Measurements from ENCODE around the gene IMMT. TPM values are rescaled to one million over a fixed set of nuclear protein-coding genes. Genes with fewer than 3 reads are reported as not detected.

IMMT gene
- total RNA-seq, 6 donors from 2014 or later = 36.7 to 65.4 (median 54.8) TPM

DNA sequence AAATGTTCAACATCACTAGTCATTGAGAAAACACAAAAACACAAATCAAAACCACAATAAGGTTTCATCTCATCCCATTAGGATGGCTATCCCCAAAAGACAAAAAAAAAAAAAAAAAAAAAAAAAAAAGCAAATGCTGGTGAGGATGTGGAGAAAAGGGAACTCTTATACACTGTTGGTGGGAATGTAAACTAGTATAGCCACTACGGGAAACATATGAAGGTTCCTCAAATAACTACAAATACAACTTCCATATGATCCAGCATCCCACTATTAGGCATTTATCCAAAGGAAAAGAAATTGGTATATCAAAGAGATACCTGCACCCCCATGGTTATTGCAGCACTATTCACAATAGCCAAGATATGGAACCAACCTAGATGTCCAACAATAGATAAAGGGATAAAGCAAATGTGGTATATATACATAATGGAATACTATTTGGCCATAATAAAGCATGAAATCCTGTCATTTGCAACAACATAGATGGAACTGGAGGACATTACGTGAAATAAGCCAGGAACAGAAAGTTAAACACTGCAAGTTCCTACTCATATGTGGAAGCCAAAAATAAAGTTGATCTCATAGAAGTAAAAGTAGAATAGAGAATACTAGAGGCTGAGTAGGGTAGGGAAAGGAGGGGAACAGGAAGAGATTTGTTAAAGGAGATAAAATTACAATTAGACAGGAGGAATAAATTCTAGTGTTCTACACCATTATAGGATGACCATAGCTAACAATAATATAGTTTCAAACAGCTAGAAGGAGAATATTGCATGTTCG, 98.0 kb downstream of the IMMT start:
- H3K27ac ChIP-seq = no peak overlapping the region
- H3K36me3 ChIP-seq = peaks cover 0 to 60% (median 25%) of the 10 kb centered on the region in 4 donors
- WGBS, 2 donors = 88 to 93% methylated on average over 3 of the region's 3 CpGs
- no peak for DNase-seq
- TF ChIP-seq POLR2AphosphoS5 (IDR thresholded peaks at IDR 0.05) = no peak
- TF ChIP-seq EP300 (IDR thresholded peaks at IDR 0.05) = no peak
- TF ChIP-seq CTCF (IDR thresholded peaks at IDR 0.05) = no peak
- no peak for TF ChIP-seq POLR2A (IDR thresholded peaks at IDR 0.05)
- H3K27me3 ChIP-seq = no peaks in the 10 kb centered on the region
- ATAC-seq (ENCODE audit: low FRiP score in 2 of 2) = no peak
- H3K4me1 ChIP-seq = no peaks in the 10 kb centered on the region
- H3K4me3 ChIP-seq = no peak overlapping the region
- H3K9me3 ChIP-seq = no peaks in the 10 kb centered on the region

- H3K4me1 ChIP-seq = no peaks in the 10 kb centered on the region
- 72 to 75% methylated on average over 1 of the region's 1 CpG for WGBS, 2 donors
- no peak for TF ChIP-seq POLR2A (IDR thresholded peaks at IDR 0.05)
- no peak for TF ChIP-seq EP300 (IDR thresholded peaks at IDR 0.05)
- TF ChIP-seq POLR2AphosphoS5 (IDR thresholded peaks at IDR 0.05) = no peak
- no peak for TF ChIP-seq CTCF (IDR thresholded peaks at IDR 0.05)
- no peaks in the 10 kb centered on the region for H3K27me3 ChIP-seq
- DNase-seq (no peak), ATAC-seq (ENCODE audit: low FRiP score in 2 of 2) (no peak)
- no peaks in the 10 kb centered on the region for H3K9me3 ChIP-seq
- H3K4me3 ChIP-seq = no peak overlapping the region
- peaks cover under 1 to 67% (median 32%) of the 10 kb centered on the region in 4 donors for H3K36me3 ChIP-seq
- H3K27ac ChIP-seq = no peak overlapping the region
Measured at GRCh38 chr2:86094229-86094628, 101.0 kb downstream of the IMMT start.

Small RNA genes lying within 50 kb of the gene (small RNA-seq; reads per million reads assigned to genes)
- gene MIR4779 (0 reads per million in 4 donors), gene RF00019 (0 reads per million in 4 donors), gene SNORD94 (9,635 to 24,720 (median 16,561) reads per million in 4 donors)

Other genes starting within 250 kb of the IMMT start
- 10 to 100 TPM; 12.0 to 25.8 (median 22.1) TPM for gene POLR1A, start 89.6 kb downstream of the IMMT start, total RNA-seq
- gene PTCD3, start 89.2 kb downstream of the IMMT start, total RNA-seq = 10 to 100 TPM; 37.0 to 79.4 (median 64.3) TPM
- gene MRPL35, start 4.0 kb upstream of the IMMT start, total RNA-seq = 10 to 100 TPM in 5 of 6 donors, 1 to 10 TPM in 1; 9.9 to 21.5 (median 16.6) TPM
- 10 to 100 TPM in 1 of 6 donors, 1 to 10 TPM in 5; 4.1 to 10.4 (median 7.5) TPM for gene REEP1, start 142.2 kb upstream of the IMMT start, total RNA-seq
- 10 to 100 TPM; 24.9 to 68.9 (median 44.5) TPM for gene KDM3A, start 245.9 kb upstream of the IMMT start, total RNA-seq

Measured in upper lobe of left lung (tissue), 6 donors.